Natural killer cell (primary cell): ENCODE measurements around the gene FER. TPM values are rescaled to one million over a fixed set of nuclear protein-coding genes. Genes with fewer than 3 reads are reported as not detected.

ENCODE experiments used
- ATAC-seq, 3 donors: fragments of 150-1000 bp in 2 of 3; fragments of 200-7000 bp in 1 of 3; cut with Tn5 transposase; 1 replicate in 1 of 3; 2 replicates in 2 of 3; pipeline ENCODE4 v1.10.0; 2021; ENCODE audit warnings: mild to moderate bottlenecking in 2 of 3, moderate library complexity in 2 of 3
- DNase-seq, 2 donors: peaks; one replicate each; pipeline versions ENCODE4 v3.0.0 to v3.0.0-alpha.2; 2013 to 2021; ENCODE audit warnings: mixed read lengths in 1 of 2
- H3K27ac ChIP-seq: one replicate; pipeline ENCODE4 v1.5.1; 2013; ENCODE audit warnings: mild to moderate bottlenecking, low read length
- H3K27me3 ChIP-seq: one replicate; pipeline ENCODE4 v1.6.1; 2013; ENCODE audit warnings: low read length; ENCODE audit not compliant: control insufficient read depth, insufficient read depth
- H3K36me3 ChIP-seq: one replicate; pipeline ENCODE4 v1.6.1; 2013; ENCODE audit warnings: low read length; ENCODE audit not compliant: control insufficient read depth, insufficient read depth
- H3K4me1 ChIP-seq: one replicate; pipeline ENCODE4 v1.6.1; 2013; ENCODE audit warnings: low read length; ENCODE audit not compliant: control insufficient read depth, insufficient read depth
- H3K4me3 ChIP-seq: one replicate; pipeline ENCODE4 v1.5.1; 2013; ENCODE audit warnings: low read length
- H3K9me3 ChIP-seq: one replicate; pipeline ENCODE4 v1.6.1; 2013; ENCODE audit warnings: low read length; ENCODE audit not compliant: control insufficient read depth, insufficient read depth
- H3K27ac Mint-ChIP-seq, 2 donors: one replicate each; pipeline ENCODE4 v1.8.0; 2022; ENCODE audit warnings: mild to moderate bottlenecking in 2 of 2, mixed read lengths in 2 of 2, moderate library complexity in 1 of 2
- H3K27me3 Mint-ChIP-seq, 2 donors: one replicate each; pipeline ENCODE4 v1.8.0; 2022; ENCODE audit warnings: low read depth in 2 of 2, mixed read lengths in 2 of 2
- H3K36me3 Mint-ChIP-seq: one replicate; pipeline ENCODE4 v1.8.0; 2022; ENCODE audit warnings: mixed read lengths
- H3K4me1 Mint-ChIP-seq, 2 donors: one replicate each; pipeline ENCODE4 v1.8.0; 2022; ENCODE audit warnings: mixed read lengths in 2 of 2
- H3K4me3 Mint-ChIP-seq: one replicate; pipeline ENCODE4 v1.8.0; 2022; ENCODE audit warnings: mild to moderate bottlenecking, moderate library complexity, mixed read lengths
- H3K9me3 Mint-ChIP-seq, 2 donors: one replicate each; pipeline ENCODE4 v1.8.0; 2022; ENCODE audit warnings: mixed read lengths in 2 of 2
- WGBS: methylation state at CpG from one replicate; pipeline ENCODE4 v1.1.7; 2013; ENCODE audit warnings: missing lambda C conversion rate; ENCODE audit not compliant: insufficient coverage; 5-methylcytosine and 5-hydroxymethylcytosine counted together
- intact Hi-C: fragments of 100-400 bp; cut with micrococcal nuclease; formaldehyde crosslinking; loops from one replicate; pipeline ENCODE4 v1.14.2; 2022
- total RNA-seq, 4 donors: library from RNA; stranded (reverse); fragments of 120-200 nt in 1 of 4; gene quantifications; one replicate each; pipeline versions ENCODE4 v1.2.3 to v1.2.4, GENCODE V29; 2013 to 2022
- TF ChIP-seq, protein P1 (sequence below): fragments of 200-600 bp; IDR thresholded peaks from one replicate; pipeline ENCODE4 v1.8.0; 2022; ENCODE audit warnings: antibody characterized with exemption

FER gene
- total RNA-seq, 3 donors from 2014 or later (not counting 1 experiment from before 2014, with no cell fraction given), result 17.3 to 25.2 (median 19.4) TPM

DNA sequence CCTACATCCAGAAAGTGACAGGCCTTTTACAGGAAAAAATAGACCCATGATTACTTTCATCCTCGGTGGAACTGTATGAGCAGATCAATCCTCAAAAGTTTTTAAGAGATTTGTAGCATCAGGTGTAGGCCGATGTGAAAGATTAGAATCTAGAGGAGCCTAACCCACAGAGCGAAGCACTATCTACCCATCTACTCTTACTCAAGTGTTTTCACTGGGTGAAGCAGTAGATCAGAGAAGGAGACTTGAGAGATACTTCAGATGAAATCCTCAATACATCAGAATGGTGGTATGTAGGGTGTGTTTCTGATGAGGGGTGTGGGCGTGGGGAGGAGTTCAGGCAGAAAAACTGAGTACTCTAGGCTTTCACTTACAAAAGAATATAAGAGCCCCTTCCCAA, 192.8 kb downstream of the FER start:
- no peaks in the 10 kb centered on the region for H3K9me3 ChIP-seq
- no peak for ATAC-seq
- H3K27me3 ChIP-seq, result no peaks in the 10 kb centered on the region
- H3K36me3 ChIP-seq, result no peaks in the 10 kb centered on the region
- H3K4me1 ChIP-seq, result no peaks in the 10 kb centered on the region
- no peak overlapping the region for H3K27ac Mint-ChIP-seq
- TF ChIP-seq, protein P1, sequence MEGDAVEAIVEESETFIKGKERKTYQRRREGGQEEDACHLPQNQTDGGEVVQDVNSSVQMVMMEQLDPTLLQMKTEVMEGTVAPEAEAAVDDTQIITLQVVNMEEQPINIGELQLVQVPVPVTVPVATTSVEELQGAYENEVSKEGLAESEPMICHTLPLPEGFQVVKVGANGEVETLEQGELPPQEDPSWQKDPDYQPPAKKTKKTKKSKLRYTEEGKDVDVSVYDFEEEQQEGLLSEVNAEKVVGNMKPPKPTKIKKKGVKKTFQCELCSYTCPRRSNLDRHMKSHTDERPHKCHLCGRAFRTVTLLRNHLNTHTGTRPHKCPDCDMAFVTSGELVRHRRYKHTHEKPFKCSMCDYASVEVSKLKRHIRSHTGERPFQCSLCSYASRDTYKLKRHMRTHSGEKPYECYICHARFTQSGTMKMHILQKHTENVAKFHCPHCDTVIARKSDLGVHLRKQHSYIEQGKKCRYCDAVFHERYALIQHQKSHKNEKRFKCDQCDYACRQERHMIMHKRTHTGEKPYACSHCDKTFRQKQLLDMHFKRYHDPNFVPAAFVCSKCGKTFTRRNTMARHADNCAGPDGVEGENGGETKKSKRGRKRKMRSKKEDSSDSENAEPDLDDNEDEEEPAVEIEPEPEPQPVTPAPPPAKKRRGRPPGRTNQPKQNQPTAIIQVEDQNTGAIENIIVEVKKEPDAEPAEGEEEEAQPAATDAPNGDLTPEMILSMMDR, result no peak
- no peaks in the 10 kb centered on the region for H3K4me1 Mint-ChIP-seq
- H3K9me3 Mint-ChIP-seq, result no peaks in the 10 kb centered on the region
- no peak overlapping the region for H3K4me3 Mint-ChIP-seq
- DNase-seq, result no peak
- intact Hi-C loops, result no loop called here
- WGBS, result 100% methylated on average over 1 of the region's 4 CpGs
- H3K36me3 Mint-ChIP-seq, result no peaks in the 10 kb centered on the region
- H3K27me3 Mint-ChIP-seq, result no peaks in the 10 kb centered on the region
- no peak overlapping the region for H3K27ac ChIP-seq
- H3K4me3 ChIP-seq, result no peak overlapping the region

DNA sequence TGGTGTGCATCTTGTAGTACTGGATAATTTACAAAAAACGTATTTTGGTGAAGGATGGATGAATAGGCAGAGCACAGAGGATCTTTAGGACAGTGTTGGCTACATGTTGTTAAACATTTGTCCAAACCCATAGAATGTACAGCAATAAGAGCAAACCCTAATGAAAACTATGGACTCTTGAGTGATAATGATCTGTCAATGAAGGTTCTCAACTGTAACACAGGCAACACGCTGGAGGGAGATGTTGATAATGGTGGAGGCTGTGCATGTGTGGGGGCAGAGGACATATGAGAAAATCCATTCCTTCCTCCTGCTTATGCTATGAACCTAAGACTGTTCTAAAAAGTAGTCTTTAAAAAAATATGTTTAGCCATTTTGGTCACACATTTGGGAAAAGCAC, 194.0 kb downstream of the FER start:
- Mint-ChIP-seq H3K27ac (no peak overlapping the region), H3K4me3 (no peak overlapping the region), H3K4me1 (no peaks in the 10 kb centered on the region), H3K27me3 (no peaks in the 10 kb centered on the region), H3K9me3 (no peaks in the 10 kb centered on the region), H3K36me3 (no peaks in the 10 kb centered on the region)
- ATAC-seq, result no peak
- Histone ChIP-seq H3K9me3 (no peaks in the 10 kb centered on the region), H3K36me3 (no peaks in the 10 kb centered on the region), H3K4me1 (no peaks in the 10 kb centered on the region), H3K27ac (no peak overlapping the region), H3K27me3 (no peaks in the 10 kb centered on the region), H3K4me3 (no peak overlapping the region)
- TF ChIP-seq, protein P1, result no peak
- DNase-seq, result no peak
- intact Hi-C loops, result no loop called here
- WGBS, result 83% methylated on average over 2 of the region's 2 CpGs

DNA sequence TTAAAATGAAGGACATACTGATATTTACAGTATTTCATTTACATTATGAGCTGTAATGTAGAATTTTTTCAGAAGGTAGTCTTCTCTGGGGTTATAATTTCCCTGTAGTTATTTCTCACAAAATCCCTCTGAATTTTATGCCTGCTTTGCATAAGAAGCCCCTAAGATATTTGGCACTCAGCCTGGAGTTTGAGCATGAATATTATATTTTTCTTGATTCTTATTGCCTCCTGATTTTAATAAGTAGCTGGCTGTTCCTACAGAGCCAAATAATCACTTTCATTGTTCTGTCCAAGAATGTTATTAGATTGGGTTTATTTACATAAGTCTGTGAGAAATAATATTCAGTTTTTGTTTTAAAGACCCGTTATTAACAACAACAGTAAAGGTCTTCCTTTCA, 195.0 kb downstream of the FER start:
- Mint-ChIP-seq H3K27ac (no peak overlapping the region), H3K27me3 (no peaks in the 10 kb centered on the region), H3K4me1 (no peaks in the 10 kb centered on the region), H3K9me3 (no peaks in the 10 kb centered on the region), H3K4me3 (no peak overlapping the region), H3K36me3 (no peaks in the 10 kb centered on the region)
- TF ChIP-seq, protein P1, result no peak
- Histone ChIP-seq H3K4me3 (no peak overlapping the region), H3K36me3 (no peaks in the 10 kb centered on the region), H3K9me3 (no peaks in the 10 kb centered on the region), H3K27ac (no peak overlapping the region), H3K4me1 (no peaks in the 10 kb centered on the region), H3K27me3 (no peaks in the 10 kb centered on the region)
- DNase-seq, result no peak
- intact Hi-C loops, result no loop called here
- WGBS, result 100% methylated on average over 1 of the region's 1 CpG
- ATAC-seq, result no peak

- WGBS, result 97% methylated on average over 3 of the region's 3 CpGs
- H3K36me3 ChIP-seq, result no peaks in the 10 kb centered on the region
- ATAC-seq (no peak), DNase-seq (no peak)
- H3K4me3 Mint-ChIP-seq, result no peak overlapping the region
- H3K27ac ChIP-seq, result no peak overlapping the region
- no peak overlapping the region for H3K27ac Mint-ChIP-seq
- TF ChIP-seq, protein P1, result no peak
- intact Hi-C loops, result no loop called here
- H3K4me1 Mint-ChIP-seq, result no peaks in the 10 kb centered on the region
- H3K9me3 ChIP-seq, result no peaks in the 10 kb centered on the region
- no peaks in the 10 kb centered on the region for H3K27me3 ChIP-seq
- H3K4me3 ChIP-seq, result no peak overlapping the region
- no peaks in the 10 kb centered on the region for H3K27me3 Mint-ChIP-seq
- no peaks in the 10 kb centered on the region for H3K4me1 ChIP-seq
- H3K36me3 Mint-ChIP-seq, result no peaks in the 10 kb centered on the region
- no peaks in the 10 kb centered on the region for H3K9me3 Mint-ChIP-seq
Observed at GRCh38 chr5:108945094-108945493, 197.4 kb downstream of the FER start.
